Endodermal cell (in vitro differentiated cells): ENCODE results near the gene RHBDL1. TPM values are rescaled to one million over a fixed set of nuclear protein-coding genes. Genes with fewer than 3 reads are reported as not detected.

Source experiments
- DNase-seq: peaks from one replicate; pipeline ENCODE4 v3.0.0-alpha.2; 2017
- H3K27ac ChIP-seq: 2 replicates; pipeline ENCODE4 v1.5.1; 2013; ENCODE audit warnings: mild to moderate bottlenecking, low read depth, low read length, moderate library complexity
- H3K27me3 ChIP-seq: 2 replicates; pipeline ENCODE4 v1.6.1; 2013; ENCODE audit warnings: mild to moderate bottlenecking, low read length, moderate library complexity; ENCODE audit not compliant: insufficient read depth, control insufficient read depth, poor library complexity, severe bottlenecking
- H3K36me3 ChIP-seq: 2 replicates; pipeline ENCODE4 v1.7.0; 2013; ENCODE audit warnings: mild to moderate bottlenecking, low read length, moderate library complexity; ENCODE audit not compliant: control insufficient read depth, insufficient read depth
- H3K4me1 ChIP-seq: one replicate; pipeline ENCODE4 v1.7.0; 2013; ENCODE audit warnings: low read length; ENCODE audit not compliant: control insufficient read depth, insufficient read depth
- H3K4me3 ChIP-seq: 2 replicates; pipeline ENCODE4 v1.5.1; 2013; ENCODE audit warnings: mild to moderate bottlenecking, low read length, moderate library complexity
- H3K9ac ChIP-seq: 2 replicates; pipeline ENCODE4 v1.6.1; 2013; ENCODE audit warnings: mild to moderate bottlenecking, low read length, moderate library complexity; ENCODE audit not compliant: poor library complexity, severe bottlenecking; ENCODE audit errors: extremely low read depth
- H3K9me3 ChIP-seq: 2 replicates; pipeline ENCODE4 v1.6.1; 2013; ENCODE audit warnings: mild to moderate bottlenecking, low read length, moderate library complexity; ENCODE audit not compliant: control insufficient read depth
- H3K27ac Mint-ChIP-seq: 2 replicates; pipeline ENCODE4 v1.8.0; 2020; ENCODE audit warnings: mixed read lengths
- H3K27me3 Mint-ChIP-seq: 2 replicates; pipeline ENCODE4 v1.8.0; 2021; ENCODE audit warnings: mild to moderate bottlenecking, mixed read lengths; ENCODE audit not compliant: insufficient read depth
- H3K36me3 Mint-ChIP-seq: 2 replicates; pipeline ENCODE4 v1.8.0; 2020; ENCODE audit warnings: low read depth, mixed read lengths
- H3K4me1 Mint-ChIP-seq: 2 replicates; pipeline ENCODE4 v1.8.0; 2020; ENCODE audit warnings: mixed read lengths
- H3K4me3 Mint-ChIP-seq: 2 replicates; pipeline ENCODE4 v1.8.0; 2020; ENCODE audit warnings: mild to moderate bottlenecking, moderate library complexity, mixed read lengths
- H3K9me3 Mint-ChIP-seq: 2 replicates; pipeline ENCODE4 v1.8.0; 2020; ENCODE audit warnings: mild to moderate bottlenecking, mixed read lengths
- CTCF ChIP-seq: fragments of 200-600 bp; sonication (generic); conservative IDR thresholded peaks from 2 replicates; pipeline ENCODE4 v1.5.0; 2021; ENCODE audit warnings: antibody characterized with exemption, mild to moderate bottlenecking
- WGBS, 2 experiments: methylation state at CpG; one replicate each; pipeline versions ENCODE4 v1.1.5 to v1.1.7; 2013; ENCODE audit warnings: missing lambda C conversion rate in 2 of 2, mixed read lengths in 1 of 2; ENCODE audit not compliant: insufficient coverage in 1 of 2, insufficient read length in 1 of 2; 5-methylcytosine and 5-hydroxymethylcytosine counted together
- total RNA-seq, 2 donors: library from RNA; stranded (reverse); fragmentation: NEBNext Ultra II Directional in 1 of 2; extraction: Animal tissue kit (Norgen Biotek cat#: 25700) in 1 of 2; gene quantifications; 2 replicates in 1 of 2; 3 replicates in 1 of 2; pipeline ENCODE4 v1.2.1, GENCODE V29; 2021

Gene RHBDL1
- total RNA-seq, 2 donors from 2014 or later = 3.7 to 5.1 TPM

GRCh38 chr16:726188-726437, 50.6 kb downstream of the RHBDL1 start:
- Mint-ChIP-seq H3K27ac (no peak overlapping the region), H3K27me3 (peaks cover 15% of the 10 kb centered on the region), H3K4me3 (peak overlapping the region; percentile 53), H3K4me1 (no peaks in the 10 kb centered on the region), H3K9me3 (no peaks in the 10 kb centered on the region), H3K36me3 (no peaks in the 10 kb centered on the region)
- Histone ChIP-seq H3K9me3 (no peaks in the 10 kb centered on the region), H3K9ac (no peak overlapping the region), H3K4me1 (peaks cover 3% of the 10 kb centered on the region), H3K36me3 (no peaks in the 10 kb centered on the region), H3K27me3 (peaks cover 19% of the 10 kb centered on the region), H3K27ac (no peak overlapping the region), H3K4me3 (no peak overlapping the region)
- no peak for TF ChIP-seq CTCF
- DNase-seq = no peak
- WGBS, 2 experiments = 48 to 60% methylated on average over 1 to 9 of the region's 9 CpGs

DNA sequence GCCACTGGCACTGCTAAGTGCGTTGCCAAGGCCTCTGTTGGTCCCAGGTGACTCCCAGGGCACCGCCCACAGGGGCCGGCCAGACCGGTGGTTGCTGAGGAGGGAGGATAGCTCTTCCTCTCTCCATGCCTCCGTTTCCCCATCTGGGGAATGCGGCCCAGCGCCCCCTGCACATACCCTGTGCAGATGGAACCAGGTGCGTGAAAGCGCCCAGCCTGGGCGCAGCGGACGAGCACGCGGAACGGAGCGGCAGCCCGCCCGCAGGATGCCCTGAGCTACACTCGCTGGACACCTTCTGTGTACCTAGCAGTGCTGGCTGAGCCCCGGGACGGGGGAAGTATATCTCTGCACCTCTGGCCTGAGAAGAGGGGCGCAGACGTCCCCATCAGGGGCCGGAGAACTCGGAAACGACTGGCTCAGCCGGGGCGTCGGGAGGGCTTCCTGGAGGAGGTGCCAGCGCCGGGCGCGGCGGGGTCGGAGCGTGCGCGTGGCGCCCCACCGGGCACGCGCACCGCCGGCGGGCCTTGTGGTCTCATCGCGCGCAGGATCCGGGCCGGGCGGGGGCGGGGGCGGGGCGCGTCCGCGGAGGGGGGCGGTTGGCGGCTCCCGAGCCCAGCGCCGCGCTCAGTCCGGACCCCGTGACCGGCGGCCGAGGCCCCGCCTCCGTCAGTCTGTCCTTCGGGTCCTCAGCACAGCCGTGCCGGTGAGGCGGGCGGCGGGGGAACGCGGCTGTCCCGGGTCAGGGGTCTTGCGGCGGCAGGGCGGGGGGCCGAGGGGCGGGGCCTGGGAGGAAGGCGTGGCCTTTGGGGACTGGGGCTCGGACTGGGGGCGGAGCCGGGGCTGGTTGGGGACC, 51.2 kb downstream of the RHBDL1 start, which contains the start of the genes CCDC78 and HAGHL:
CCDC78 (minus strand) TSS at position 6 of the 853 bp plus-strand sequence. CDS start 76 bp downstream, outside the sequence.
HAGHL (plus strand) TSS at position 669 of the 853 bp plus-strand sequence. CDS start 404 bp downstream, outside the sequence.
- Histone ChIP-seq H3K4me3 (peak within 1 kb of the TSS; percentile 79), H3K9me3 (no peaks in the 10 kb centered on the region), H3K4me1 (peaks cover 3% of the 10 kb centered on the region), H3K27ac (no peak within 1 kb of the TSS), H3K27me3 (peaks cover 19% of the 10 kb centered on the region), H3K9ac (no peak within 1 kb of the TSS), H3K36me3 (no peaks in the 10 kb centered on the region)
- Mint-ChIP-seq H3K4me1 (no peaks in the 10 kb centered on the region), H3K27ac (no peak within 1 kb of the TSS), H3K4me3 (peak within 1 kb of the TSS; percentile 53), H3K27me3 (peaks cover 15% of the 10 kb centered on the region), H3K36me3 (no peaks in the 10 kb centered on the region), H3K9me3 (no peaks in the 10 kb centered on the region)
- 2 to 3% methylated on average over 11 to 88 of the region's 88 CpGs for WGBS, 2 experiments
- TF ChIP-seq CTCF = no peak
- DNase-seq = peak; percentile 92

GRCh38 chr16:727291-727977, 52.0 kb downstream of the RHBDL1 start:
- H3K9ac ChIP-seq = no peak overlapping the region
- H3K36me3 ChIP-seq = no peaks in the 10 kb centered on the region
- no peak overlapping the region for H3K27ac ChIP-seq
- H3K4me3 Mint-ChIP-seq = peak overlapping the region; percentile 44
- no peak for DNase-seq
- no peaks in the 10 kb centered on the region for H3K9me3 ChIP-seq
- peaks cover 3% of the 10 kb centered on the region for H3K4me1 ChIP-seq
- 3 to 4% methylated on average over 37 to 61 of the region's 61 CpGs for WGBS, 2 experiments
- no peaks in the 10 kb centered on the region for H3K4me1 Mint-ChIP-seq
- peaks cover 15% of the 10 kb centered on the region for H3K27me3 Mint-ChIP-seq
- H3K4me3 ChIP-seq = peak overlapping the region; percentile 79
- H3K9me3 Mint-ChIP-seq = no peaks in the 10 kb centered on the region
- TF ChIP-seq CTCF = no peak
- H3K27me3 ChIP-seq = peaks cover 19% of the 10 kb centered on the region
- no peak overlapping the region for H3K27ac Mint-ChIP-seq
- peaks cover 3% of the 10 kb centered on the region for H3K36me3 Mint-ChIP-seq

Other genes with a start within 250 kb of the RHBDL1 start
- gene CAPN15, start 148.0 kb upstream of the RHBDL1 start, total RNA-seq = 10 to 100 TPM; 55.3 to 76.1 TPM
- under 1 TPM; 0.29 to 0.62 TPM for gene PRR35, start 115.3 kb upstream of the RHBDL1 start, total RNA-seq
- gene NHLRC4, start 108.7 kb upstream of the RHBDL1 start, total RNA-seq = 1 to 10 TPM; 1.1 TPM
- 100 to 1,000 TPM; 128 to 129 TPM for gene PIGQ, start 105.7 kb upstream of the RHBDL1 start, total RNA-seq
- 10 to 100 TPM; 21.3 to 25.9 TPM for gene RAB40C, start 85.6 kb upstream of the RHBDL1 start, total RNA-seq
- 10 to 100 TPM in 1 of 2 donors, 1 to 10 TPM in 1; 7.7 to 11.6 TPM for gene WFIKKN1, start 44.7 kb upstream of the RHBDL1 start, total RNA-seq
- 10 to 100 TPM; 72.1 to 79.8 TPM for gene METTL26, start 39.4 kb upstream of the RHBDL1 start, total RNA-seq
- gene MCRIP2, start 33.8 kb upstream of the RHBDL1 start, total RNA-seq = 10 to 100 TPM; 22.8 to 34.2 TPM
- 100 to 1,000 TPM; 112 to 120 TPM for gene WDR90, start 26.3 kb upstream of the RHBDL1 start, total RNA-seq
- 100 to 1,000 TPM; 180 to 193 TPM for gene RHOT2, start 7.5 kb upstream of the RHBDL1 start, total RNA-seq
- gene STUB1, start 4.7 kb downstream of the RHBDL1 start, total RNA-seq = 100 to 1,000 TPM; 105 to 124 TPM
- gene JMJD8, start 8.7 kb downstream of the RHBDL1 start, total RNA-seq = 10 to 100 TPM; 48.8 to 55.6 TPM
- 10 to 100 TPM; 20.8 to 21.5 TPM for gene WDR24, start 14.7 kb downstream of the RHBDL1 start, total RNA-seq
- gene FBXL16, start 30.1 kb downstream of the RHBDL1 start, total RNA-seq = 1 to 10 TPM in 1 of 2 donors, under 1 TPM in 1; 0.38 to 2.2 TPM
- 10 to 100 TPM; 33.4 to 38.5 TPM for gene METRN, start 39.4 kb downstream of the RHBDL1 start, total RNA-seq
- 10 to 100 TPM; 36.9 to 40.6 TPM for gene ANTKMT, start 45.5 kb downstream of the RHBDL1 start, total RNA-seq
- gene CCDC78, start 50.8 kb downstream of the RHBDL1 start, total RNA-seq = 1 to 10 TPM; 6.5 to 8.1 TPM
- 10 to 100 TPM in 1 of 2 donors, 1 to 10 TPM in 1; 8.9 to 11.4 TPM for gene HAGHL, start 51.4 kb downstream of the RHBDL1 start, total RNA-seq
- gene CIAO3, start 65.3 kb downstream of the RHBDL1 start, total RNA-seq = 10 to 100 TPM; 41.4 to 43.3 TPM
- gene MSLN, start 85.1 kb downstream of the RHBDL1 start, total RNA-seq = under 1 TPM; 0.42 to 0.86 TPM
- gene RPUSD1, start 112.7 kb downstream of the RHBDL1 start, total RNA-seq = 10 to 100 TPM; 24.1 to 34.4 TPM
- 100 to 1,000 TPM; 158 to 169 TPM for gene CHTF18, start 112.9 kb downstream of the RHBDL1 start, total RNA-seq
- not detected for gene GNG13, start 125.1 kb downstream of the RHBDL1 start, total RNA-seq